NOMO-1 (cell line): ENCODE results near the gene PP2D1.
"Not testable (repeated sequence)": the region's sequence is repeated elsewhere in the genome, so short reads cannot be mapped to it uniquely, and the experiment has no call there.

Experiments used
- DNase-seq, 2 experiments: peaks; one replicate each; lab custom pipeline; 2025; ENCODE audit not compliant: unreplicated experiment in 2 of 2; lab: John Stamatoyannopoulos, UW

Gene PP2D1

GRCh38 chr3:19972054-19972453, 40.0 kb downstream of the PP2D1 start:
- DNase-seq: no peak

- DNase-seq: no peak
These were observed 41.7 kb downstream of the PP2D1 start for GRCh38 chr3:19970327-19970726.

- no peak for DNase-seq
These were observed 44.3 kb downstream of the PP2D1 start for GRCh38 chr3:19967812-19968211.

GRCh38 chr3:19967208-19967607, 44.9 kb downstream of the PP2D1 start:
- DNase-seq: no peak

GRCh38 chr3:19961960-19962359, 50.1 kb downstream of the PP2D1 start:
- no peak for DNase-seq

GRCh38 chr3:19960696-19961095, 51.4 kb downstream of the PP2D1 start:
- no peak for DNase-seq

GRCh38 chr3:19959505-19959904, 52.6 kb downstream of the PP2D1 start:
- DNase-seq: no peak

GRCh38 chr3:19957354-19957753, 54.7 kb downstream of the PP2D1 start:
- not testable (repeated sequence) for DNase-seq

GRCh38 chr3:19954676-19955075, 57.4 kb downstream of the PP2D1 start:
- no peak for DNase-seq

GRCh38 chr3:19950316-19950715, 61.7 kb downstream of the PP2D1 start:
- no peak for DNase-seq

- no peak for DNase-seq
These were observed 63.9 kb downstream of the PP2D1 start for GRCh38 chr3:19948226-19948591.

GRCh38 chr3:19947549-19948225, 64.4 kb downstream of the PP2D1 start:
- peak; percentile 16 to 32 for DNase-seq

- DNase-seq: peak; percentile 97 to 99
These were observed 65.1 kb downstream of the PP2D1 start, which contains the start of gene RAB5A for GRCh38 chr3:19946832-19947548. RAB5A (plus strand) TSS chr3:19947097; CDS start chr3:19950899, 3,802 bp downstream.

- peak; percentile 65 to 79 for DNase-seq
These were observed 65.9 kb downstream of the PP2D1 start for GRCh38 chr3:19945969-19946831.

GRCh38 chr3:19945534-19945933, 66.5 kb downstream of the PP2D1 start:
- peak; percentile 8 to 69 for DNase-seq

GRCh38 chr3:19940643-19941042, 71.4 kb downstream of the PP2D1 start:
- DNase-seq: no peak

- DNase-seq: no peak
These were observed 73.8 kb downstream of the PP2D1 start for GRCh38 chr3:19938295-19938627.

- DNase-seq: no peak
These were observed 74.4 kb downstream of the PP2D1 start for GRCh38 chr3:19937459-19938294.
